ENCODE data around the gene CENPU.

Gene CENPU

DNA sequence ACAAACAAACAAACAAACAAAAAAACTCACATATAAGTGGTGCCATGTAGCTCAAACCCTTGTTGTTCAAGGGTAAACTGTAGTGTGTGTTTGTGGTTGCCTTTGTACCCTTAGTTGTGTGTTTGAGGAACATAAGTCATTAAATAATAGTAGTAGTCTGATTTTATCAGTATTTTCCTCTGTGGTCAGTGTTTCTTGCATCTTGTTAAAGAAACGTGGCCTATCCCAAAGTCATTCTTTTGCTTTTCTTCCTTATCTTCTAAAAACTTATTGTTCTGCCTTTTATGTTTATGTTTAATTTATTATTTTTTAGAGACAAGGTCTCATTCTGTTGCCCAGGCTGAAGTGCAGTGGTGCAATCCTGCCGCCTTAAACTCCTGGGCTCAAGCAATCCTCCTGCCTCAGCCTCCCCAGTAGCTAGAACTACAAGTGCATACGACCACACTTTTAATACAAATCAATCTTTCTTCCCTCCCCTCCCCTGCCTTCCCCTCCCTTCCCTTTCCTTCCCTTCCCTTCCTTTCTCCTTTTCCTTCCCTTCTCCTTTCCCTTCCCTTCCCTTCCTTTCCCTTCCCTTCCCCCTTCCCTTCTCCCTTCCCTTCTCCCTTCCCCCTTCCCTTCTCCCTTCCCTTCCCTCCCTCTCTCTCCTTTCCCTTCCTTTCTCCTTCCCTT is 57.9 kb downstream of the CENPU start:
- no peak overlapping the region for H3K4me3 ChIP-seq (ENCODE audit: low read depth, low read length)
- no peak for DNase-seq (ENCODE audit: low read depth)
- TF ChIP-seq MYC (IDR thresholded peaks at IDR 0.05; ENCODE audit: low read depth, low read length) (no peak), POLR2A (IDR thresholded peaks at IDR 0.05; ENCODE audit: extremely low read depth, insufficient read length) (no peak)
- TF ChIP-seq, protein P1, sequence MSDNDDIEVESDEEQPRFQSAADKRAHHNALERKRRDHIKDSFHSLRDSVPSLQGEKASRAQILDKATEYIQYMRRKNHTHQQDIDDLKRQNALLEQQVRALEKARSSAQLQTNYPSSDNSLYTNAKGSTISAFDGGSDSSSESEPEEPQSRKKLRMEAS (IDR thresholded peaks at IDR 0.05; ENCODE audit: low read depth, low read length): no peak
- TF ChIP-seq, protein P2, sequence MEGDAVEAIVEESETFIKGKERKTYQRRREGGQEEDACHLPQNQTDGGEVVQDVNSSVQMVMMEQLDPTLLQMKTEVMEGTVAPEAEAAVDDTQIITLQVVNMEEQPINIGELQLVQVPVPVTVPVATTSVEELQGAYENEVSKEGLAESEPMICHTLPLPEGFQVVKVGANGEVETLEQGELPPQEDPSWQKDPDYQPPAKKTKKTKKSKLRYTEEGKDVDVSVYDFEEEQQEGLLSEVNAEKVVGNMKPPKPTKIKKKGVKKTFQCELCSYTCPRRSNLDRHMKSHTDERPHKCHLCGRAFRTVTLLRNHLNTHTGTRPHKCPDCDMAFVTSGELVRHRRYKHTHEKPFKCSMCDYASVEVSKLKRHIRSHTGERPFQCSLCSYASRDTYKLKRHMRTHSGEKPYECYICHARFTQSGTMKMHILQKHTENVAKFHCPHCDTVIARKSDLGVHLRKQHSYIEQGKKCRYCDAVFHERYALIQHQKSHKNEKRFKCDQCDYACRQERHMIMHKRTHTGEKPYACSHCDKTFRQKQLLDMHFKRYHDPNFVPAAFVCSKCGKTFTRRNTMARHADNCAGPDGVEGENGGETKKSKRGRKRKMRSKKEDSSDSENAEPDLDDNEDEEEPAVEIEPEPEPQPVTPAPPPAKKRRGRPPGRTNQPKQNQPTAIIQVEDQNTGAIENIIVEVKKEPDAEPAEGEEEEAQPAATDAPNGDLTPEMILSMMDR (IDR thresholded peaks at IDR 0.05; ENCODE audit: low read depth, low read length): no peak

DNA sequence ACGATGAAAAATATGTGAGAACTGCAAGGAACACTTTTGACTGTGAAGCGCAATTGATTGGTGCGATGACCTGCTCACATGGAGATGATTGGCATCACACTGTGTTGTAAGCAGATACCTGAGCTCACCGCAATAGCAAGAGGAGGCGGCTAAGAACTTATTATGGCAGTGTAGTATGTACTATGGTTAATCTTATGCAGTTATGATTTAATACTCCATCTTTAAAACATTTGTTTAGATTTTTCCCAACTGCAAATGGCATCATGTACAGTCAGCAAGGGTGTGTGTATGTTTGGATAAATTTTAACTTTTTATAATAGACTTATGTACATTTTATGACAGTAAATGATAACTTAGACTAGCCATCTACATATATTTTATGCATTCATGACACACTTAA is 58.9 kb downstream of the CENPU start:
- H3K4me3 ChIP-seq (ENCODE audit: low read depth, low read length): no peak overlapping the region
- DNase-seq (ENCODE audit: low read depth): no peak
- TF ChIP-seq, protein P2 (IDR thresholded peaks at IDR 0.05; ENCODE audit: low read depth, low read length): no peak
- no peak for TF ChIP-seq POLR2A (IDR thresholded peaks at IDR 0.05; ENCODE audit: extremely low read depth, insufficient read length)
- TF ChIP-seq, protein P1 (IDR thresholded peaks at IDR 0.05; ENCODE audit: low read depth, low read length): no peak

DNA sequence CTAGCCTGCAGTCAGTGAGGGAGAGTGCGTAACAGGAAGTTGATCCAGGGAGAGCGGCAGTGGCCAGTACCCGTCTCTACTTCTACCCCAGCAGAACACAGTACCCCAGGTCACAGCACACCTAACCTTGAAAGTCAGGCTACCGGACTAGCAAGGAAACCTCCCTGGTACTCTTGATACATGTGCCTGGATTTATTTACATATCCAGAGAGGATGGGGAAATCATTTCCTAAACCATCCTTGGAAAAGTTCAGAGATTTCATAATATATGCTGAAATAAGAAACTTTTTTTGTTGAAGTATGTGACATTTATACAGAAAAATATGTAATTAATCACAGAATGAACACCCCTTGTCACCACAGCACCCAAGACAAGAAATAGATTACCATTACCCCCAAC is 59.9 kb downstream of the CENPU start:
- DNase-seq (ENCODE audit: low read depth): no peak
- no peak overlapping the region for H3K4me3 ChIP-seq (ENCODE audit: low read depth, low read length)
- TF ChIP-seq, protein P1 (IDR thresholded peaks at IDR 0.05; ENCODE audit: low read depth, low read length): no peak
- TF ChIP-seq MYC (IDR thresholded peaks at IDR 0.05; ENCODE audit: low read depth, low read length): no peak
- TF ChIP-seq, protein P2 (IDR thresholded peaks at IDR 0.05; ENCODE audit: low read depth, low read length): no peak
- no peak for TF ChIP-seq POLR2A (IDR thresholded peaks at IDR 0.05; ENCODE audit: extremely low read depth, insufficient read length)

DNA sequence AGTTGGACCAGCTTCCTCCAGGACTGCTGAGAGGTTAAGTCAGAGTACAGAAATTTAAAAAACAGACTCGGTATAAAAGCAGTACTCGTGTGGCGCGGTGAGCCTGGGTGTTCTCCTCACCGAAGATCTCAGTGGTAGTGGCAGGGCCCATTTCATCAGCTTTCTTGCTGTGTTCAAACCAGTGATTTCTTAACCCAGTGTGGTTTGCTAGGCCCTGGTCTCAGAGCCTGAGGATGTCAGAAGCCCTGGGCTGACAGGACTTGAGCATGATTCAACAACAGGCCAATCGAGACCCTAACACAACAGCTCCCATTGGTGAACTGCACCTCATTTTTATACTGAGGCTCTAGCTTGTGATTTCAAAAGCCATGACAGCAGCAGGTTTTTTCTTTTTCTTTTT is 61.2 kb downstream of the CENPU start:
- no peak overlapping the region for H3K4me3 ChIP-seq (ENCODE audit: low read depth, low read length)
- peak; percentile 15 for DNase-seq (ENCODE audit: low read depth)
- no peak for TF ChIP-seq MYC (IDR thresholded peaks at IDR 0.05; ENCODE audit: low read depth, low read length)
- TF ChIP-seq, protein P2 (IDR thresholded peaks at IDR 0.05; ENCODE audit: low read depth, low read length): no peak
- TF ChIP-seq, protein P1 (IDR thresholded peaks at IDR 0.05; ENCODE audit: low read depth, low read length): no peak
- no peak for TF ChIP-seq POLR2A (IDR thresholded peaks at IDR 0.05; ENCODE audit: extremely low read depth, insufficient read length)

DNA sequence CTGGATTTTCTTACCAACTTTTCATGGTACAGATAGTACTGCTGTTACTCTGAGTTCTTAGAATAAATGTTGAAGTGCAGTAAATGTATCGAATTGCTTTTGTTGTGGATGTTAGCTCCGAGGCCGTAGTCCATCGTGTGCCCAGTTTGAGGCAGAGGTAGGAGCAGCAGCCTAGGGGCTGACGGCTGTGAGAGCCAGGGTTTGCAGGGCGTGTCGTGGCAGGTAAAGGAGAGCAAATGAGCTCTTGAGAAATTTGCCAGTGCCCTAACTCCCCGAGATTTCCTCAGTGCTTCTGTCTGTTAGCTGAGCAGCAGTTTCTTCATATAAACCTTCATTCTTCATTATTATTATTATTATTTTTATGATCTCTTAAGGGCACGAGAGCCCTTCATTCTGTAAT is 62.8 kb downstream of the CENPU start:
- no peak for DNase-seq (ENCODE audit: low read depth)
- H3K4me3 ChIP-seq (ENCODE audit: low read depth, low read length): no peak overlapping the region
- TF ChIP-seq, protein P2 (IDR thresholded peaks at IDR 0.05; ENCODE audit: low read depth, low read length): no peak
- TF ChIP-seq POLR2A (IDR thresholded peaks at IDR 0.05; ENCODE audit: extremely low read depth, insufficient read length): no peak
- TF ChIP-seq MYC (IDR thresholded peaks at IDR 0.05; ENCODE audit: low read depth, low read length): no peak
- TF ChIP-seq, protein P1 (IDR thresholded peaks at IDR 0.05; ENCODE audit: low read depth, low read length): no peak

Measured in NB4 (cell line).